GM06990 (cell line): ENCODE results near the gene ASPHD1.

ENCODE experiments used
- DNase-seq: peaks from one replicate; pipeline ENCODE4 v3.0.0-alpha.2; 2011; ENCODE audit not compliant: insufficient read length; ENCODE audit errors: extremely low read depth
- H3K27me3 ChIP-seq: replicated peaks from 2 replicates; pipeline ENCODE4 v1.6.0; 2011; ENCODE audit warnings: low read length; ENCODE audit not compliant: control insufficient read depth, insufficient read depth
- H3K36me3 ChIP-seq: 2 replicates; pipeline ENCODE4 v1.5.1; 2011; ENCODE audit warnings: low read length; ENCODE audit not compliant: control insufficient read depth, insufficient read depth
- H3K4me3 ChIP-seq: replicated peaks from 2 replicates; pipeline ENCODE4 v1.5.1; 2011; ENCODE audit warnings: low read depth, mild to moderate bottlenecking, control low read depth, low read length
- TF ChIP-seq, protein P1 (sequence below): IDR thresholded peaks from 2 replicates; pipeline ENCODE4 v1.5.1; 2011; ENCODE audit warnings: low read length, control low read depth, mild to moderate bottlenecking, inconsistent platforms; ENCODE audit not compliant: insufficient read depth, poor library complexity, severe bottlenecking

The ASPHD1 gene

DNA sequence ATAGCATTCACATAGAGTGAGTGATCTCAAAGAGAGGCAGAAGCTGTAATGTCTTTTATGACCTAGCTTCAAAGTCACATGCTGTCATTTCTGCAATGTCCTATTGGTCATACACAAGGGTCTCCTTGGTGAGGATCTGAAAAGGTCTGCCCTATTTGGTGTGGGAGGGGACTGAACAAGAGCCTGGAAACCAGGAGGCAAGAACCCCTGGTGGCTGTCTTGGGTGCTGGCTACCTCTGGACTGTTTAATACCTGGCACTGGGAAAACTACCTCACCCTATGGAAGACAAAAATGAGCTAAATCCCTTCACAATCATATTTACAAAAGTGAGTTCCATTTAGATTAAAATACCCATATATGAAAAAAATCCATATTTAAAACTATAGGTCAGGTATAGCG, 16.7 kb downstream of the ASPHD1 start:
- DNase-seq, result no peak
- TF ChIP-seq, protein P1, sequence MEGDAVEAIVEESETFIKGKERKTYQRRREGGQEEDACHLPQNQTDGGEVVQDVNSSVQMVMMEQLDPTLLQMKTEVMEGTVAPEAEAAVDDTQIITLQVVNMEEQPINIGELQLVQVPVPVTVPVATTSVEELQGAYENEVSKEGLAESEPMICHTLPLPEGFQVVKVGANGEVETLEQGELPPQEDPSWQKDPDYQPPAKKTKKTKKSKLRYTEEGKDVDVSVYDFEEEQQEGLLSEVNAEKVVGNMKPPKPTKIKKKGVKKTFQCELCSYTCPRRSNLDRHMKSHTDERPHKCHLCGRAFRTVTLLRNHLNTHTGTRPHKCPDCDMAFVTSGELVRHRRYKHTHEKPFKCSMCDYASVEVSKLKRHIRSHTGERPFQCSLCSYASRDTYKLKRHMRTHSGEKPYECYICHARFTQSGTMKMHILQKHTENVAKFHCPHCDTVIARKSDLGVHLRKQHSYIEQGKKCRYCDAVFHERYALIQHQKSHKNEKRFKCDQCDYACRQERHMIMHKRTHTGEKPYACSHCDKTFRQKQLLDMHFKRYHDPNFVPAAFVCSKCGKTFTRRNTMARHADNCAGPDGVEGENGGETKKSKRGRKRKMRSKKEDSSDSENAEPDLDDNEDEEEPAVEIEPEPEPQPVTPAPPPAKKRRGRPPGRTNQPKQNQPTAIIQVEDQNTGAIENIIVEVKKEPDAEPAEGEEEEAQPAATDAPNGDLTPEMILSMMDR, result no peak
- Histone ChIP-seq H3K4me3 (no peak overlapping the region), H3K27me3 (no peaks in the 10 kb centered on the region), H3K36me3 (peaks cover 4% of the 10 kb centered on the region)

- peaks cover 4% of the 10 kb centered on the region for H3K36me3 ChIP-seq
Observed at GRCh38 chr16:29920288-29921033, 20.2 kb downstream of the ASPHD1 start.

GRCh38 chr16:29921034-29921385, 20.7 kb downstream of the ASPHD1 start:
- TF ChIP-seq, protein P1, result no peak
- no peaks in the 10 kb centered on the region for H3K27me3 ChIP-seq
- H3K4me3 ChIP-seq, result no peak overlapping the region
- DNase-seq, result no peak
- H3K36me3 ChIP-seq, result peaks cover 4% of the 10 kb centered on the region

More at GRCh38 chr16:29920288-29921033, 20.2 kb downstream of the ASPHD1 start:
- TF ChIP-seq, protein P1, result no peak
- Histone ChIP-seq H3K4me3 (no peak overlapping the region), H3K27me3 (no peaks in the 10 kb centered on the region)
- no peak for DNase-seq

DNA sequence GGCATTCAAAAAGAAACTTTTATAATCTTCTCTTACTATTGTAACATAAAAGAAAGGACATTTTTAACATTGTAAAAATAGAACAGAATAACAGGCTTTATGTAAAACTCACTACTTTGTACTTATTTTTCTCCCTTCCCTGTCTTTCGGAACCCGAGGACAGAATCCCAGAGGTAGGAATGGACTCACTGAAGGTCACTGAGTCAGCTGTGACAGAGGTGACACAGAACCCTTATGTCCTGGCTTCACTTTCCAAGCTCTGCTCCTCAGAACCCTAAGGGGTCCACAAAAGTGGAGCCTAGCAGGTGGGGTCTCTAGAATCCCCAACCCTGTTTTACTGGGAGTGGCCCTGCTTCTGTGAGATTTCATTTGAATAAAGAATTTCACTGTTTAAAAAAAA, 22.0 kb downstream of the ASPHD1 start:
- H3K4me3 ChIP-seq, result no peak overlapping the region
- TF ChIP-seq, protein P1, result no peak
- DNase-seq, result no peak
- no peaks in the 10 kb centered on the region for H3K27me3 ChIP-seq
- no peaks in the 10 kb centered on the region; the same call in 1 of the 2 replicates for H3K36me3 ChIP-seq

DNA sequence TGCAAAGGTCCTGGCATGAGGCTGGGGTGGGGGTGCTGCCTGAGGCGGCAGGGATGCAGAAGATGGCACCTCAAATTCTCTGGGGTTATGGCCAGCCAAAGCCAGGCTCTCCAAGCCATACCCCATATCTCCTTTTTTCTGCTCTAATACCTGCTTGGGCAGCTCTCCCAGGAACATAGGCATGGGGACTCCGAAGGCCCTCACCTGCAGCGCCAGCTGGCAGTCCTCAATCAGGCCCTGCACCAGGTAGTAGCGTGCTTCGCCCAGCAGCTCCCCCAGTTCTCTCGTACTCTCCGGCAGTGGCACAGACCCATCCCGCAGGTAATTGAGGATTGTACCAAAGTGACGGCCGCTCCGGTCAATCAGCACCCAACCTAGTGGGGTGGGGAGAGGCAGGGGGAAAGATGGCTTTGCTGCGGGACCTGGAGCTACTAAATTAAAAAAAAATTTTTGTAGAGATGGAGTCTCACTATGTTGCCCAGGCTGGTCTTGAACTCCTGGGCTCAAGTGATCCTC, 22.8 kb downstream of the ASPHD1 start:
- Histone ChIP-seq H3K36me3 (no peaks in the 10 kb centered on the region; the same call in 1 of the 2 replicates), H3K27me3 (no peaks in the 10 kb centered on the region), H3K4me3 (no peak overlapping the region)
- no peak for DNase-seq
- TF ChIP-seq, protein P1, result no peak
